AG10803 (cell line): Measurements from ENCODE around the gene ST6GALNAC4.
A peak's percentile ranks its signal among the peaks of the same experiment; 100 is the strongest.

ENCODE experiments used
- DNase-seq: peaks from one replicate; pipeline ENCODE4 v3.0.0; 2010; ENCODE audit warnings: low read depth
- H3K4me3 ChIP-seq: 2 replicates; pipeline ENCODE4 v1.5.1; 2011; ENCODE audit warnings: mild to moderate bottlenecking, low read length, control low read depth
- TF ChIP-seq, protein P1 (sequence below): conservative IDR thresholded peaks from 2 replicates; pipeline ENCODE4 v1.5.1; 2011; ENCODE audit warnings: mild to moderate bottlenecking, low read length, control low read depth, inconsistent platforms

Gene ST6GALNAC4

DNA sequence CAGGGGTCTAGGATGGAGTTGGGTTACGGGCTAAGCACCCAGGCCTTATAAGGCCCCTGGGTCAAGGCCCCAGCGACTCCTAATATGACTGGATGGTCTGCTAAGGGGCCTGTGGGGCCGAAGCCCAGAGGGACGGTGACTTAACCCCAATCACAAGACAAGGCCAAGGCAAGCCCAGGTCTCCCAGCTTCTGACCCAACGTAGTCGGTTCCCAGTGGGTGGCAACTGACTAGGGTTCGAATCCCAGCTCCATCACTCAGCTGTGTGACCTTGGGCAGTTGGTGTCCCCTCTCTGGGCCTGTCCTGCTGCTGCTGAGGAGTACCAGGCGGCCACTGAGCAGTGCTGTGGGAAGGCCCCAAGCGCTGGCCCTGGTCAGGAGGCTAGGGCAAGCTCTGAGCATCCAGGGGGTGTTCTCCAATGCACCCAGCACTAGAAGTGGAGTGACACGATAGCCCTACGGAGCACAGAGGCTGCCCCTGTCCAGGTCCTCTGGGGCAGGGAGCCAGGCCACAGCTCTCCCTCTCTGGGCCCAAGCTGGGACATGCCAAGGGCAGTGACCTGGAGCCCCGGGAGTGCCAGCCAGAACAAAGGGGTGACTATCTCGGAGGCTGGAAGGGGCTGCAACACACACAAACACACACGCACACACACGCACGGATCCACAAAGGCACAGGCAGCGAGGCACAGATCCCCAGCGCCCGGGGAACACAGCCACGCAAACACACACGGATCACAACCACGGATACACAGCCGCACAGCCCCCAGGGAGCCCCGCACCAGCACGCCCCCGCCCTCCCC, 39.9 kb downstream of the ST6GALNAC4 start:
- peak; percentile 14 for DNase-seq
- H3K4me3 ChIP-seq: peak overlapping the region; percentile 74
- TF ChIP-seq, protein P1, sequence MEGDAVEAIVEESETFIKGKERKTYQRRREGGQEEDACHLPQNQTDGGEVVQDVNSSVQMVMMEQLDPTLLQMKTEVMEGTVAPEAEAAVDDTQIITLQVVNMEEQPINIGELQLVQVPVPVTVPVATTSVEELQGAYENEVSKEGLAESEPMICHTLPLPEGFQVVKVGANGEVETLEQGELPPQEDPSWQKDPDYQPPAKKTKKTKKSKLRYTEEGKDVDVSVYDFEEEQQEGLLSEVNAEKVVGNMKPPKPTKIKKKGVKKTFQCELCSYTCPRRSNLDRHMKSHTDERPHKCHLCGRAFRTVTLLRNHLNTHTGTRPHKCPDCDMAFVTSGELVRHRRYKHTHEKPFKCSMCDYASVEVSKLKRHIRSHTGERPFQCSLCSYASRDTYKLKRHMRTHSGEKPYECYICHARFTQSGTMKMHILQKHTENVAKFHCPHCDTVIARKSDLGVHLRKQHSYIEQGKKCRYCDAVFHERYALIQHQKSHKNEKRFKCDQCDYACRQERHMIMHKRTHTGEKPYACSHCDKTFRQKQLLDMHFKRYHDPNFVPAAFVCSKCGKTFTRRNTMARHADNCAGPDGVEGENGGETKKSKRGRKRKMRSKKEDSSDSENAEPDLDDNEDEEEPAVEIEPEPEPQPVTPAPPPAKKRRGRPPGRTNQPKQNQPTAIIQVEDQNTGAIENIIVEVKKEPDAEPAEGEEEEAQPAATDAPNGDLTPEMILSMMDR: no peak

DNA sequence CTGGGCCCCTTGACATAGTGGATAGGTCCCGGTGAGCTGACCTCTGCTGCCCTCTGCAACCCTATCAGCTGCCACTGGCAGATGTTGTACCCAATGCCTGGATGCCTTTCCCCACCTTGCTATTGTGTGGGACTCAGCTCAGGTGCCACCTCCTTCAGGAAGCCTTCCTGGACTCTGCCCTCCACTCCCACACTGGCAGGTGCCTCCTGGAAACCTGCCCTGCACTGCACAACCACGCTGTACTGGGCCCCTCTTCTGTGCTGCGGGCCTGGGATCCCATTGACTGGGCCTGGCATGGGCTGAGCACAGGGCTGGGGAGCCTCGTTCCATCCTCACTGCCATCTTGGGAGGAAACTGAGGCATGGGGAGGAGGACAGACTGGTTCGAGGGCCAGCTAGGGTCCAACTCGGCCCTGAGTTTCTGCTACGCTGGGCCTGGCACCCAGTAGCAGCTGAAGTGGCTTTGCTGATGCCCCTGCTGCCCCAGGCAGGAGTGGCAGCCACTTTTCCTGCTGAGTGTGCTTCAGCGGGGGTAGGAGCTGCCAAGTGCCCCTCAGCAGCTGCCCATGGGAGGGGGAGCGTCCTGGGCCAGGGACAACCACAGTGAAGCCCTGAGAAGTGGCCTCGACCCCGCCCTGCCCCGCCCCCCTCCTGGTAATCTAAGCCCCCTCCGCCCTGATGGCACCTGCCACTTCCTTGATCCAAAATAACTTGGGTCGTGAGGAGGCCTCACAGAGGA, 40.6 kb downstream of the ST6GALNAC4 start:
- DNase-seq: no peak
- TF ChIP-seq, protein P1: no peak
- H3K4me3 ChIP-seq: peak overlapping the region; percentile 74

DNA sequence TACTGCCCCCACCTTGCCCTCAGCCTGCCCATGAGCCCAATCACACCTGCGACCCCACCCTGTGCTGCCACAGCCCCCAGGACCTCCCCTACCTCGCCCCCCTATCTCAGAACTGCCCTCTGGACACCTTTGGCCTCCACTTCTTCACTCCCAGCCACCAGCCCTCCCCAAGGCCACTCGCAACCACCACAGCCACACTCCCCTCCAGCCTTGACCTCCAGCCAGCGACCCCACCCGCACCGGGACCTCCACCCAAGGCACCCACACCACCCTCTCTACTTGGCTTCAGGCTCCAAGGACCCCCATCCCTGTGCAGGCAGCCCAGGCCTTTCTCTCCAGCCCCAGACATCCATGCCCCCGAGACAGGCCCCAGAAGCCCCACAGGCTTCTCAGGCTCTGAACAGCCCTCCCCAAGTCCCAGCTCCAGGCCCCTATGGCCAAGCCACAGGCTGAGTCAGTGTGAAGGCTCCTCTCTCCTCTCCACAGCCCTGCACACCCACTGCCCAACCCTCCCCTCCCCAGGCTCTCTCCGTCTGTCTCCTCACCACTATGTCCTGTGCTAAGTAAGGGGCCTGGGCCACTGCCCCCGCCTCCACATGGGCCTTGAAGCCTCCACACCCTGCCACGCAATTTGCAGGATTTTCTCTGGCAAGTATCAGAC, 41.4 kb downstream of the ST6GALNAC4 start:
- peak overlapping the region; percentile 29 for H3K4me3 ChIP-seq
- TF ChIP-seq, protein P1: no peak
- DNase-seq: peak; percentile 58

DNA sequence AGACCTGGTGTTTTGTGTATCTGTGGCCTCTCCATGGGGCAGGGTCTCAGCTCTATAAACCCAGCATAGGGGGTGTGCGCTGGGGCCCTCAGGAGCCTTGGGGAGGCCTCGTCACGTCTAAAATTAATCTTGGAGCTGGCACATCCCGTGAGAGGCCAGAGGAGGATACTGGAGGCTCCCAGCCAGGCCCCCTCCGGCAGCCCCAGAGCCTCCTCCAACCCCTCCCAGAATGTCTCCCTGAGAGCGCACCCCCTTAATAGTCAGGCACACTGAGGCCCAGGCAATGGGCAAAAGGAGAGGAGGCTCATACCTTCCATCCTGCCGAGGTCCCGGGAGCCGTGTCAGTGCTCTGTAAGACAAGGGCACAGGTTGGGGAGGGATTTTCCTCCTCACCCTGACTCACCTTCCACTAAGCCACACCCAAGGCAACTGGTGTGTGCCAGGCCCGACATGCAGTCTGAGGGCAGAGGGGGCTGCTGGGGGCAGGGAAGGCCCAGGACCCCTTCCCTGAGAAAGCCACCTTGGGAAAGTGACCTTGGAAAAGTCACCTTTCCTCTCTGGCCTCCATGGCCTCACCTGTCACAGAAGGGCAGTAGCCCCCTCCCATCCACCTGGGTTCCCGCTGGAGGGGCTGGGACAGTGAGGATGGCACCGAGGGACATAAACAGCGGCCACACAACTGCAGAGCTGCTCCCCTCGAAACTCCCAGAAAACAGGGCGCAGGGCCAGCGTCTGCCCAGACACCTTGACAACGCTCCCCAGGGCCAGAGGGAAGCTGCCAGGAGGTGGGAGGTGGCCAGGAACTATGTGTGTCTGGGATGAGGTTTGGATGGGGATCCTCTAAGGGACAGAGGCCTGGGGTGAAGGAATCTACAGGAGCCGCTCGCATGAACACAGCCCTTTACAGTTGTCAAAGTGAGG, 42.3 kb downstream of the ST6GALNAC4 start:
- TF ChIP-seq, protein P1: no peak
- H3K4me3 ChIP-seq: no peak overlapping the region
- DNase-seq: no peak

DNA sequence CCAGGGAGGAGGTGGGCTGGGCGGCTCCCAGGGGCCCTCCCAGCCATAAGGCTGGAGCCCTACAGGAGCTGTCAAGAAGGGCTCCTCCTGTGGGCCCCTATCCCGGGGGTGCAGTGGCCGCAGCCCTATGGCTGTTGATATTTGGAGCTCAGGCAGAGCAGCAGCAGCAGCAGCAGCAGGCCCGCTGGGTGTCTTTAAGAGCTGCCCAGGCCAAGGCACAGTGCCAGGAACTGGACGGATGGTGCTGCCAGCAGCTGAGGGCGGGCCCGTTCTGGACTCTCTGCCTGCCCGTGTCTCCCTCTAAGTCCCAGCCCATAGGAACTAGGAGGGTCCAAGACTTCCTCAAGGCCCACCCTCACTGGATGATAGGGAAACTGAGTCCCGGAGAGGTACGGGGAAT, 43.0 kb downstream of the ST6GALNAC4 start:
- DNase-seq: peak; percentile 66
- TF ChIP-seq, protein P1: no peak

DNA sequence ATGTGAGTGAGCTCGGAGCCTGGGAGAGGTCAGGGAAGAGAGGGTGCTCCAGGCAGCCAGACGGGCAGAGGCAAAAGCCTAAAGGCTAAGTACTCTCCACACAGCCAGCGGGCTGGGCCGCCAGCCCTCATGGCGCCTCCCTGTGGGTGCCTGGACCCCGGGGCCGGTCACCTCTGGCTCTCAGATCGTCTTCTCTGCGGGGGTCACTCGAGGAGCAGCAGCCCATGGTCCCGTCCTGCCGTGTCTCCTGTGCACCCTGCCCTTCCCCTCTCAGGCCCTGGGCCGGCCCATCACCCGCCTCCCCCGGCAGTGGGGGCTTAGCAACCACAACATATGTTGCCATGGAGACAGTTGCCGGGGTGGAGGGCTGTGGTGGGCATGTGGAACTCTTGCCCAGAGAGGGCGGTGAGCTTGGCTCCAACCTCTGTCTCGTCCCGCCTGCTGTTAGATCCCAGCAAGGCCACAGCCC, 43.6 kb downstream of the ST6GALNAC4 start:
- no peak overlapping the region for H3K4me3 ChIP-seq
- no peak for DNase-seq
- TF ChIP-seq, protein P1: no peak

More for the DNA sequence above, 43.0 kb downstream of the ST6GALNAC4 start:
- no peak overlapping the region for H3K4me3 ChIP-seq
